Neural progenitor cell (in vitro differentiated cells): ENCODE measurements around the gene STX1A.

Experiments
- CTCF ChIP-seq: fragments of 200-600 bp; sonication (generic); IDR thresholded peaks from 2 replicates; pipeline ENCODE4 v1.5.1; 2017; ENCODE audit warnings: antibody characterized with exemption, mild to moderate bottlenecking
- EZH2 ChIP-seq: fragments of 200-600 bp; sonication (generic); IDR thresholded peaks from 2 replicates; pipeline ENCODE4 v1.6.1; 2017; ENCODE audit warnings: antibody characterized with exemption, mild to moderate bottlenecking, moderate library complexity
- EZH2phosphoT487 ChIP-seq: fragments of 200-600 bp; sonication (generic); IDR thresholded peaks from 2 replicates; pipeline ENCODE4 v1.6.1; 2017; ENCODE audit warnings: antibody characterized with exemption

GRCh38 chr7:73668103-73668885 lies 51.2 kb downstream of the STX1A start:
- TF ChIP-seq CTCF (no peak), EZH2 (no peak), EZH2phosphoT487 (no peak)
